ENCODE measurements around the gene CS.

CS gene

DNA sequence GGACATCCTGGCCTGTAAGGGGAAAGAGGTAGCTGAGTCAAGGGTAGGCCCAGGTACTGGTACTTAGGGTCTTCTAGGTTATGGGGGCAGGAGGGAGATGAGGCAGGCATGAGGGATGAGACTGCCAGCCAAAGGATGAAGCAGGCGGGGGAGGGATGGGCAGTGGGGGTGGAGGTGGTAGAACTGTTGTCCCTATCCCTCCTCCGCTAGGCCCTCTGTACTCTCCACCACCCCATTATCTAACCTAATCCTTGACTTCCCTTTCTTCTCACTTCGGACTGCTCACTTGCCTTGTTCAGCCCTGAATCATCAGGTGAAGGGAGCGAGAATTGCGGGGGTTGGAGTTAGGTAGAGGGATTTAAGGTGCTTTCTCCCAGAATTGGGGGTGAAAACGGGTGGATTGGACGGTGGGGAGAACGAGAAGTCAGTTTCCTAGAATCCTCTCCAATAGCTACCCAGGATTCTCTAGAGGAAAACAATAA, 33.1 kb upstream of the CS start:
- H3K4me3 ChIP-seq (replicated peaks; ENCODE audit: insufficient read depth, low read length), result peak overlapping the region; percentile 64
- H3K27me3 ChIP-seq (ENCODE audit: insufficient read depth, poor library complexity, severe bottlenecking), result no peaks in the 10 kb centered on the region
- DNase-seq (ENCODE audit: low read depth in 1 of 2, low spot score in 1 of 2), result peak in 1 of 2 experiments; percentile 75
- H3K27ac ChIP-seq (replicated peaks), result peak overlapping the region; percentile 97
- TF ChIP-seq POLR2AphosphoS5 (IDR thresholded peaks at IDR 0.05; ENCODE audit: low read depth) (no peak; the same call in 1 of the 2 replicates), SPI1 (IDR thresholded peaks at IDR 0.05; ENCODE audit: borderline replicate concordance, low read depth) (peak; percentile 56; the same call in 1 of the 2 replicates), GABPA (IDR thresholded peaks at IDR 0.05; ENCODE audit: low read depth) (no peak)
- TF ChIP-seq, protein P1, sequence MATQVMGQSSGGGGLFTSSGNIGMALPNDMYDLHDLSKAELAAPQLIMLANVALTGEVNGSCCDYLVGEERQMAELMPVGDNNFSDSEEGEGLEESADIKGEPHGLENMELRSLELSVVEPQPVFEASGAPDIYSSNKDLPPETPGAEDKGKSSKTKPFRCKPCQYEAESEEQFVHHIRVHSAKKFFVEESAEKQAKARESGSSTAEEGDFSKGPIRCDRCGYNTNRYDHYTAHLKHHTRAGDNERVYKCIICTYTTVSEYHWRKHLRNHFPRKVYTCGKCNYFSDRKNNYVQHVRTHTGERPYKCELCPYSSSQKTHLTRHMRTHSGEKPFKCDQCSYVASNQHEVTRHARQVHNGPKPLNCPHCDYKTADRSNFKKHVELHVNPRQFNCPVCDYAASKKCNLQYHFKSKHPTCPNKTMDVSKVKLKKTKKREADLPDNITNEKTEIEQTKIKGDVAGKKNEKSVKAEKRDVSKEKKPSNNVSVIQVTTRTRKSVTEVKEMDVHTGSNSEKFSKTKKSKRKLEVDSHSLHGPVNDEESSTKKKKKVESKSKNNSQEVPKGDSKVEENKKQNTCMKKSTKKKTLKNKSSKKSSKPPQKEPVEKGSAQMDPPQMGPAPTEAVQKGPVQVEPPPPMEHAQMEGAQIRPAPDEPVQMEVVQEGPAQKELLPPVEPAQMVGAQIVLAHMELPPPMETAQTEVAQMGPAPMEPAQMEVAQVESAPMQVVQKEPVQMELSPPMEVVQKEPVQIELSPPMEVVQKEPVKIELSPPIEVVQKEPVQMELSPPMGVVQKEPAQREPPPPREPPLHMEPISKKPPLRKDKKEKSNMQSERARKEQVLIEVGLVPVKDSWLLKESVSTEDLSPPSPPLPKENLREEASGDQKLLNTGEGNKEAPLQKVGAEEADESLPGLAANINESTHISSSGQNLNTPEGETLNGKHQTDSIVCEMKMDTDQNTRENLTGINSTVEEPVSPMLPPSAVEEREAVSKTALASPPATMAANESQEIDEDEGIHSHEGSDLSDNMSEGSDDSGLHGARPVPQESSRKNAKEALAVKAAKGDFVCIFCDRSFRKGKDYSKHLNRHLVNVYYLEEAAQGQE (IDR thresholded peaks at IDR 0.05; ENCODE audit: insufficient replicate concordance, low read depth), result peak; percentile 54
- TF ChIP-seq, protein P2, sequence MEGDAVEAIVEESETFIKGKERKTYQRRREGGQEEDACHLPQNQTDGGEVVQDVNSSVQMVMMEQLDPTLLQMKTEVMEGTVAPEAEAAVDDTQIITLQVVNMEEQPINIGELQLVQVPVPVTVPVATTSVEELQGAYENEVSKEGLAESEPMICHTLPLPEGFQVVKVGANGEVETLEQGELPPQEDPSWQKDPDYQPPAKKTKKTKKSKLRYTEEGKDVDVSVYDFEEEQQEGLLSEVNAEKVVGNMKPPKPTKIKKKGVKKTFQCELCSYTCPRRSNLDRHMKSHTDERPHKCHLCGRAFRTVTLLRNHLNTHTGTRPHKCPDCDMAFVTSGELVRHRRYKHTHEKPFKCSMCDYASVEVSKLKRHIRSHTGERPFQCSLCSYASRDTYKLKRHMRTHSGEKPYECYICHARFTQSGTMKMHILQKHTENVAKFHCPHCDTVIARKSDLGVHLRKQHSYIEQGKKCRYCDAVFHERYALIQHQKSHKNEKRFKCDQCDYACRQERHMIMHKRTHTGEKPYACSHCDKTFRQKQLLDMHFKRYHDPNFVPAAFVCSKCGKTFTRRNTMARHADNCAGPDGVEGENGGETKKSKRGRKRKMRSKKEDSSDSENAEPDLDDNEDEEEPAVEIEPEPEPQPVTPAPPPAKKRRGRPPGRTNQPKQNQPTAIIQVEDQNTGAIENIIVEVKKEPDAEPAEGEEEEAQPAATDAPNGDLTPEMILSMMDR (IDR thresholded peaks at IDR 0.05; ENCODE audit: insufficient read depth, low read length), result no peak

GRCh38 chr12:56332512-56333196, 32.5 kb upstream of the CS start:
- peak overlapping the region; percentile 64 for H3K4me3 ChIP-seq (replicated peaks; ENCODE audit: insufficient read depth, low read length)
- no peaks in the 10 kb centered on the region for H3K27me3 ChIP-seq (ENCODE audit: insufficient read depth, poor library complexity, severe bottlenecking)
- TF ChIP-seq SPI1 (IDR thresholded peaks at IDR 0.05; ENCODE audit: borderline replicate concordance, low read depth), result no peak
- TF ChIP-seq, protein P2 (IDR thresholded peaks at IDR 0.05; ENCODE audit: insufficient read depth, low read length), result no peak
- TF ChIP-seq POLR2AphosphoS5 (IDR thresholded peaks at IDR 0.05; ENCODE audit: low read depth), result no peak
- TF ChIP-seq GABPA (IDR thresholded peaks at IDR 0.05; ENCODE audit: low read depth), result no peak
- TF ChIP-seq, protein P1 (IDR thresholded peaks at IDR 0.05; ENCODE audit: insufficient replicate concordance, low read depth), result no peak
- DNase-seq (ENCODE audit: low read depth in 1 of 2, low spot score in 1 of 2), result no peak
- H3K27ac ChIP-seq (replicated peaks), result peak overlapping the region; percentile 97

DNA sequence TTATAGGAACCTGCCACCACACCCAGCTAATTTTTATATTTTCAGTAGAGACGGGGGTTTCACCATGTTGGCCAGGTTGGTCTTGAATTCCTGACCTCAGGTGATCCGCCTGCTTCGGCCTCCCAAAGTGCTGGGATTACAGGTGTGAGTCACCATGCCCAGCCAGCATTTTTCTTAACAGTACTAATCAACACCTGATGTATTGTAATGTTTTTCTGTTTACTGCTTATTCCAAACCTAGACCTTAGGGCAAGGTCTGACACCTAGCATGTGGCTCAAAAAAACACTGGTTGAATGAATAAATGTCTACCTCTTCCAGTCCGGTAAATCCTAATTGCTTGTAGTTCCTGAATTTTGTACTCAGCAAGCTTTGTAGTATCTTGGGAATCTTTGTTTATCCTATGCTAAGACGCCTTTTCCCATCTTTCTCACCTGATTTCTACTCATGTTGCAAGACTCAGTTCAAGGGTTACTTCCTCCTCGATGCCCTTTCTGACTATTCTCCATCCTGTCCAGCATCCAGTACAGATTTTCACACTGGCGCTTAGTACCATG, 30.9 kb upstream of the CS start:
- TF ChIP-seq, protein P2 (IDR thresholded peaks at IDR 0.05; ENCODE audit: insufficient read depth, low read length), result no peak
- TF ChIP-seq, protein P1 (IDR thresholded peaks at IDR 0.05; ENCODE audit: insufficient replicate concordance, low read depth), result no peak
- no peak for TF ChIP-seq POLR2AphosphoS5 (IDR thresholded peaks at IDR 0.05; ENCODE audit: low read depth)
- TF ChIP-seq GABPA (IDR thresholded peaks at IDR 0.05; ENCODE audit: low read depth), result no peak
- TF ChIP-seq SPI1 (IDR thresholded peaks at IDR 0.05; ENCODE audit: borderline replicate concordance, low read depth), result no peak
- DNase-seq (ENCODE audit: low read depth in 1 of 2, low spot score in 1 of 2), result no peak
- Histone ChIP-seq H3K27ac (replicated peaks) (no peak overlapping the region), H3K4me3 (replicated peaks; ENCODE audit: insufficient read depth, low read length) (no peak overlapping the region), H3K27me3 (ENCODE audit: insufficient read depth, poor library complexity, severe bottlenecking) (no peaks in the 10 kb centered on the region)
